Measurements from ENCODE around the gene NR1H4.
"Not testable (repeated sequence)": the region's sequence is repeated elsewhere in the genome, so short reads cannot be mapped to it uniquely, and the experiment has no call there.

NR1H4 gene

GRCh38 chr12:100573292-100574186, 99.9 kb downstream of the NR1H4 start, which contains the start of gene GAS2L3:
Gene GAS2L3, plus strand, starts transcription at chr12:100573684. Its CDS starts 21,221 bp downstream, at chr12:100594905.
- DNase-seq = peak; percentile 60

- DNase-seq = no peak
Observed at GRCh38 chr12:100574187-100575074, 100.8 kb downstream of the NR1H4 start.

GRCh38 chr12:100576331-100577036, 102.8 kb downstream of the NR1H4 start:
- DNase-seq = no peak

- no peak for DNase-seq
Observed at GRCh38 chr12:100578923-100579322, 105.3 kb downstream of the NR1H4 start.

- no peak for DNase-seq
Observed at GRCh38 chr12:100579844-100580243, 106.2 kb downstream of the NR1H4 start.

GRCh38 chr12:100584256-100584655, 110.6 kb downstream of the NR1H4 start:
- DNase-seq = no peak

- no peak for DNase-seq
Observed at GRCh38 chr12:100591979-100592378, 118.3 kb downstream of the NR1H4 start.

- no peak for DNase-seq
Observed at GRCh38 chr12:100593490-100593889, 119.8 kb downstream of the NR1H4 start.

GRCh38 chr12:100601626-100602025, 128.0 kb downstream of the NR1H4 start:
- no peak for DNase-seq

GRCh38 chr12:100602997-100603396, 129.3 kb downstream of the NR1H4 start:
- DNase-seq = not testable (repeated sequence)

GRCh38 chr12:100608776-100609175, 135.1 kb downstream of the NR1H4 start:
- no peak for DNase-seq

GRCh38 chr12:100610666-100611430, 137.2 kb downstream of the NR1H4 start:
- no peak for DNase-seq

GRCh38 chr12:100612606-100613005, 138.9 kb downstream of the NR1H4 start:
- no peak for DNase-seq

Measured in NCI-H446 treated with DMSO at 0.1 percent for 48 hours (cell line).